Caco-2 (cell line): ENCODE data around the gene MS4A2. TPM values are rescaled to one million over a fixed set of nuclear protein-coding genes. Genes with fewer than 3 reads are reported as not detected.

ENCODE experiments used
- BruUV-seq: library from RNA; stranded (reverse); fragments of 400-500 nt; replicated peaks from 2 replicates; lab custom pipeline; 2021; lab: Mats Ljungman, UMichigan
- CTCF ChIA-PET: fragments of 300-600 bp; sonication (Branson Sonifier 250); formaldehyde crosslinking; loops from one replicate; lab custom pipeline; 2022; ENCODE audit warnings: antibody characterized with exemption; lab: Charles Lee
- POLR2A ChIA-PET: fragments of 300-600 bp; sonication (Branson Sonifier 250); formaldehyde crosslinking; loops from one replicate; lab custom pipeline; 2022; ENCODE audit warnings: antibody characterized with exemption; lab: Charles Lee
- DNase-seq, 2 experiments: peaks; one replicate each; pipeline versions ENCODE4 v3.0.0 to v3.0.0-alpha.2; 2020 to 2022
- H3K27me3 ChIP-seq: replicated peaks from 2 replicates; pipeline ENCODE4 v1.6.0; 2011; ENCODE audit warnings: low read length; ENCODE audit not compliant: control insufficient read depth, insufficient read depth
- H3K36me3 ChIP-seq: 2 replicates; pipeline ENCODE4 v1.5.1; 2011; ENCODE audit warnings: low read length; ENCODE audit not compliant: control insufficient read depth, insufficient read depth
- H3K4me1 ChIP-seq: fragments of 250-450 bp; sonication (Bioruptor Pico); 2 replicates; pipeline ENCODE4 v1.5.1; 2020; ENCODE audit warnings: mild to moderate bottlenecking
- H3K4me3 ChIP-seq: 2 replicates; pipeline ENCODE4 v1.5.1; 2011; ENCODE audit warnings: low read depth, mild to moderate bottlenecking, control low read depth, low read length
- H3K9me3 ChIP-seq: fragments of 250-450 bp; sonication (Bioruptor Pico); 2 replicates; pipeline ENCODE4 v1.5.1; 2020; ENCODE audit warnings: mild to moderate bottlenecking, moderate library complexity
- H3K27ac Mint-ChIP-seq: one replicate; pipeline ENCODE4 v1.8.0; 2022; ENCODE audit warnings: mixed read lengths; ENCODE audit not compliant: unreplicated experiment
- H3K27me3 Mint-ChIP-seq: one replicate; pipeline ENCODE4 v1.8.0; 2022; ENCODE audit warnings: mixed read lengths; ENCODE audit not compliant: insufficient read depth, unreplicated experiment
- H3K36me3 Mint-ChIP-seq: one replicate; pipeline ENCODE4 v1.8.0; 2022; ENCODE audit warnings: mild to moderate bottlenecking, mixed read lengths; ENCODE audit not compliant: insufficient read depth, unreplicated experiment
- H3K4me1 Mint-ChIP-seq: one replicate; pipeline ENCODE4 v1.8.0; 2022; ENCODE audit warnings: low read depth, mixed read lengths; ENCODE audit not compliant: unreplicated experiment
- H3K4me3 Mint-ChIP-seq: one replicate; pipeline ENCODE4 v1.8.0; 2022; ENCODE audit warnings: mild to moderate bottlenecking, moderate library complexity, mixed read lengths; ENCODE audit not compliant: unreplicated experiment
- H3K9me3 Mint-ChIP-seq: one replicate; pipeline ENCODE4 v1.8.0; 2022; ENCODE audit warnings: mixed read lengths; ENCODE audit not compliant: unreplicated experiment
- intact Hi-C: fragments of 100-400 bp; cut with micrococcal nuclease; formaldehyde crosslinking; loops from one replicate; pipeline ENCODE4 v1.10.0; 2022; ENCODE audit not compliant: unreplicated experiment
- total RNA-seq: library from RNA; stranded (reverse); gene quantifications from 2 replicates; pipeline ENCODE4 v1.2.3, GENCODE V29; 2022
- TF ChIP-seq, protein P1 (sequence below), 2 experiments: fragments of 200-600 bp in 1 of 2; IDR thresholded peaks; 1 replicate in 1 of 2; 2 replicates in 1 of 2; pipeline versions ENCODE4 v1.5.1 to v1.8.0; 2011 to 2022; ENCODE audit warnings: antibody characterized with exemption in 1 of 2, control low read depth in 1 of 2, inconsistent platforms in 1 of 2, low read depth in 1 of 2, low read length in 1 of 2, mild to moderate bottlenecking in 1 of 2, moderate library complexity in 1 of 2; ENCODE audit not compliant: insufficient read depth in 1 of 2, severe bottlenecking in 1 of 2, unreplicated experiment in 1 of 2

MS4A2 gene
- total RNA-seq, 1 experiment from 2014 or later, result not detected

- Histone ChIP-seq H3K4me3 (no peak overlapping the region), H3K27me3 (no peaks in the 10 kb centered on the region; the same call in 1 of the 2 replicates), H3K9me3 (no peaks in the 10 kb centered on the region), H3K4me1 (no peaks in the 10 kb centered on the region), H3K36me3 (no peaks in the 10 kb centered on the region)
- intact Hi-C loops, result no loop called here
- no TSS peak for BruUV-seq
- TF ChIP-seq, protein P1, sequence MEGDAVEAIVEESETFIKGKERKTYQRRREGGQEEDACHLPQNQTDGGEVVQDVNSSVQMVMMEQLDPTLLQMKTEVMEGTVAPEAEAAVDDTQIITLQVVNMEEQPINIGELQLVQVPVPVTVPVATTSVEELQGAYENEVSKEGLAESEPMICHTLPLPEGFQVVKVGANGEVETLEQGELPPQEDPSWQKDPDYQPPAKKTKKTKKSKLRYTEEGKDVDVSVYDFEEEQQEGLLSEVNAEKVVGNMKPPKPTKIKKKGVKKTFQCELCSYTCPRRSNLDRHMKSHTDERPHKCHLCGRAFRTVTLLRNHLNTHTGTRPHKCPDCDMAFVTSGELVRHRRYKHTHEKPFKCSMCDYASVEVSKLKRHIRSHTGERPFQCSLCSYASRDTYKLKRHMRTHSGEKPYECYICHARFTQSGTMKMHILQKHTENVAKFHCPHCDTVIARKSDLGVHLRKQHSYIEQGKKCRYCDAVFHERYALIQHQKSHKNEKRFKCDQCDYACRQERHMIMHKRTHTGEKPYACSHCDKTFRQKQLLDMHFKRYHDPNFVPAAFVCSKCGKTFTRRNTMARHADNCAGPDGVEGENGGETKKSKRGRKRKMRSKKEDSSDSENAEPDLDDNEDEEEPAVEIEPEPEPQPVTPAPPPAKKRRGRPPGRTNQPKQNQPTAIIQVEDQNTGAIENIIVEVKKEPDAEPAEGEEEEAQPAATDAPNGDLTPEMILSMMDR (IDR thresholded peaks at IDR 0.05; ENCODE audit: insufficient read depth in 1 of 2, low read depth in 1 of 2, low read length in 1 of 2, severe bottlenecking in 1 of 2, unreplicated experiment in 1 of 2), result no peak
- DNase-seq, result no peak
- ChIA-PET CTCF (no interaction called here), POLR2A (no interaction called here)
- Mint-ChIP-seq H3K27me3 (peaks cover 13% of the 10 kb centered on the region), H3K4me3 (no peak overlapping the region), H3K27ac (no peak overlapping the region), H3K36me3 (no peaks in the 10 kb centered on the region), H3K9me3 (peaks cover 3% of the 10 kb centered on the region), H3K4me1 (no peaks in the 10 kb centered on the region)
These were observed 11.1 kb upstream of the MS4A2 start for GRCh38 chr11:60077216-60077817.

GRCh38 chr11:60077981-60078380, 10.5 kb upstream of the MS4A2 start:
- H3K4me1 ChIP-seq, result no peaks in the 10 kb centered on the region
- H3K9me3 ChIP-seq, result no peaks in the 10 kb centered on the region
- TF ChIP-seq, protein P1 (IDR thresholded peaks at IDR 0.05; ENCODE audit: insufficient read depth in 1 of 2, low read depth in 1 of 2, low read length in 1 of 2, severe bottlenecking in 1 of 2, unreplicated experiment in 1 of 2), result no peak
- no peaks in the 10 kb centered on the region; the same call in 1 of the 2 replicates for H3K27me3 ChIP-seq
- no peaks in the 10 kb centered on the region for H3K36me3 ChIP-seq
- no peak for DNase-seq
- Mint-ChIP-seq H3K4me1 (no peaks in the 10 kb centered on the region), H3K4me3 (no peak overlapping the region), H3K9me3 (no peaks in the 10 kb centered on the region), H3K36me3 (no peaks in the 10 kb centered on the region), H3K27me3 (peaks cover 14% of the 10 kb centered on the region), H3K27ac (no peak overlapping the region)
- H3K4me3 ChIP-seq, result no peak overlapping the region
- ChIA-PET CTCF (no interaction called here), POLR2A (no interaction called here)
- BruUV-seq, result no TSS peak
- intact Hi-C loops, result no loop called here

DNA sequence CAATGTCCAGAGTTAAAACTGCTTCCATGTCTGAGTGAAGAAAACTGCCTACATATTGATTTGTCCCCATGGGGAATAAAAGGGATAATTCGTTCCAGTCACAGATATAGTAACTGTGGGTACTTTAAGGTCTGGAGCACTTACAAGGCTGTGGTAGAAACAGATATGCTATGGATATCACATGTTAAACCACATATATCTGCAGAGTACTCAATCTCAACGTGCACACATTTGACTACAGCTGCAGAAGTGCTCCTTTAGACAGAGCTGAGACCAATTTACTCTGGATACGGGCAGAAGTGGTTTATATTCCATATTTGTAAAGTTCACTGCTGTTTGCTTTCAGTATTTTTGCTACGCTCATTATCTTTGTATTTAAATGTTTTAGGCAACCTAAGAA, 9.7 kb upstream of the MS4A2 start:
- intact Hi-C loops, result no loop called here
- DNase-seq, result no peak
- BruUV-seq, result no TSS peak
- peaks cover 16% of the 10 kb centered on the region for H3K27me3 Mint-ChIP-seq
- no peak overlapping the region for H3K27ac Mint-ChIP-seq
- no peaks in the 10 kb centered on the region for H3K4me1 Mint-ChIP-seq
- ChIA-PET CTCF (no interaction called here), POLR2A (no interaction called here)
- Histone ChIP-seq H3K36me3 (no peaks in the 10 kb centered on the region), H3K4me3 (no peak overlapping the region), H3K9me3 (no peaks in the 10 kb centered on the region), H3K4me1 (no peaks in the 10 kb centered on the region), H3K27me3 (no peaks in the 10 kb centered on the region; the same call in 1 of the 2 replicates)
- no peaks in the 10 kb centered on the region for H3K9me3 Mint-ChIP-seq
- H3K36me3 Mint-ChIP-seq, result no peaks in the 10 kb centered on the region
- TF ChIP-seq, protein P1 (IDR thresholded peaks at IDR 0.05; ENCODE audit: insufficient read depth in 1 of 2, low read depth in 1 of 2, low read length in 1 of 2, severe bottlenecking in 1 of 2, unreplicated experiment in 1 of 2), result no peak
- H3K4me3 Mint-ChIP-seq, result no peak overlapping the region
